K562 (cell line): Measurements from ENCODE around the gene COL24A1.

ENCODE experiments used
- ATF3 ChIP-seq, 2 experiments: fragments of 450-650 bp in 1 of 2; sonication (generic) in 1 of 2; formaldehyde crosslinking in 1 of 2; IDR thresholded peaks in 1 of 2; conservative IDR thresholded peaks in 1 of 2; 2 replicates each; pipeline versions ENCODE4 v1.6.1 to v1.8.1; 2016 to 2023; ENCODE audit warnings: mild to moderate bottlenecking in 2 of 2, moderate library complexity in 2 of 2, inconsistent platforms in 1 of 2, missing genetic modification reagents in 1 of 2
- CREBBP ChIP-seq: IDR thresholded peaks from one replicate; pipeline ENCODE4 v1.6.1; 2012; ENCODE audit warnings: low read depth, mild to moderate bottlenecking, control low read depth, inconsistent platforms, low read length
- CREM ChIP-seq: IDR thresholded peaks from 2 replicates; pipeline ENCODE4 v1.6.1; 2014; ENCODE audit warnings: antibody characterized with exemption, low read depth
- CTCF ChIP-seq, 3 experiments: IDR thresholded peaks in 2 of 3; conservative IDR thresholded peaks in 1 of 3; 2 replicates each; pipeline ENCODE4 v1.5.1; 2011 to 2012; ENCODE audit warnings: low read length in 3 of 3, mild to moderate bottlenecking in 3 of 3, control low read depth in 2 of 3, improper control_type of control experiment in 1 of 3, inconsistent platforms in 1 of 3, low read depth in 1 of 3, mixed read lengths in 1 of 3, moderate library complexity in 1 of 3; ENCODE audit not compliant: insufficient read depth in 2 of 3
- GABPA ChIP-seq: fragments of 200-800 bp; sonication (Bioruptor generic); conservative IDR thresholded peaks from 2 replicates; pipeline ENCODE4 v1.6.1; 2016; ENCODE audit warnings: low read depth, missing genetic modification characterization, missing compliant biosample characterization
- MTA2 ChIP-seq: fragments of 450-650 bp; IDR thresholded peaks from 2 replicates; pipeline ENCODE4 v1.6.1; 2016; ENCODE audit warnings: low read depth
- MYBL2 ChIP-seq, 2 experiments: fragments of 450-650 bp in 1 of 2; sonication (generic) in 1 of 2; formaldehyde crosslinking in 1 of 2; IDR thresholded peaks; 2 replicates each; pipeline versions ENCODE4 v1.6.1 to v1.8.1; 2017 to 2022; ENCODE audit warnings: borderline replicate concordance in 1 of 2, inconsistent platforms in 1 of 2, low read depth in 1 of 2, mild to moderate bottlenecking in 1 of 2, missing genetic modification reagents in 1 of 2, moderate library complexity in 1 of 2
- POLR2A ChIP-seq: fragments of 450-650 bp; conservative IDR thresholded peaks from 2 replicates; pipeline ENCODE4 v1.6.1; 2016
- RAD51 ChIP-seq: fragments of 450-650 bp; IDR thresholded peaks from 2 replicates; pipeline ENCODE4 v1.7.1; 2016; ENCODE audit warnings: low read depth, mild to moderate bottlenecking, borderline replicate concordance
- RCOR1 ChIP-seq, 2 experiments: IDR thresholded peaks; 2 replicates each; pipeline ENCODE4 v1.6.1; 2012; ENCODE audit warnings: low read depth in 2 of 2, low read length in 2 of 2, borderline replicate concordance in 1 of 2, improper control_type of control experiment in 1 of 2
- ZFP30 ChIP-seq: fragments of 250-450 bp; sonication (Bioruptor Pico); IDR thresholded peaks from 2 replicates; pipeline ENCODE4 v1.8.0; 2022; ENCODE audit warnings: moderate library complexity, mild to moderate bottlenecking, inconsistent platforms, borderline replicate concordance
- ZNF512 ChIP-seq: IDR thresholded peaks from 2 replicates; pipeline ENCODE4 v1.6.1; 2016; ENCODE audit warnings: missing genetic modification characterization, missing compliant biosample characterization

GRCh38 chr1:85846706-85847105 is 309.9 kb downstream of the COL24A1 start:
- TF ChIP-seq POLR2A (no peak), ZNF512 (tag) (no peak), ZFP30 (CRISPR knock-in tag) (no peak), RCOR1 (IDR thresholded peaks at IDR 0.05; ENCODE audit: borderline replicate concordance in 1 of 2, low read depth in 2 of 2, low read length in 2 of 2) (no peak), GABPA (tag) (no peak), MYBL2 (IDR thresholded peaks at IDR 0.05; ENCODE audit: low read depth) (no peak), MYBL2 (CRISPR knock-in tag; IDR thresholded peaks at IDR 0.05; ENCODE audit: borderline replicate concordance) (no peak), MTA2 (no peak), CREM (no peak), CTCF (IDR thresholded peaks at IDR 0.05 in 2 of 3, conservative IDR thresholded peaks at IDR 0.05 in 1 of 3; ENCODE audit: insufficient read depth in 2 of 3, low read depth in 1 of 3, low read length in 3 of 3) (no peak), RAD51 (no peak), CREBBP (no peak), ATF3 (IDR thresholded peaks at IDR 0.05) (no peak), ATF3 (CRISPR knock-in tag; conservative IDR thresholded peaks at IDR 0.05) (no peak)
